ENCODE results near the gene NUCB2.
A peak's percentile ranks its signal among the peaks of the same experiment; 100 is the strongest.
"Not testable (repeated sequence)": the region's sequence is repeated elsewhere in the genome, so short reads cannot be mapped to it uniquely, and the experiment has no call there.

Gene NUCB2

DNA sequence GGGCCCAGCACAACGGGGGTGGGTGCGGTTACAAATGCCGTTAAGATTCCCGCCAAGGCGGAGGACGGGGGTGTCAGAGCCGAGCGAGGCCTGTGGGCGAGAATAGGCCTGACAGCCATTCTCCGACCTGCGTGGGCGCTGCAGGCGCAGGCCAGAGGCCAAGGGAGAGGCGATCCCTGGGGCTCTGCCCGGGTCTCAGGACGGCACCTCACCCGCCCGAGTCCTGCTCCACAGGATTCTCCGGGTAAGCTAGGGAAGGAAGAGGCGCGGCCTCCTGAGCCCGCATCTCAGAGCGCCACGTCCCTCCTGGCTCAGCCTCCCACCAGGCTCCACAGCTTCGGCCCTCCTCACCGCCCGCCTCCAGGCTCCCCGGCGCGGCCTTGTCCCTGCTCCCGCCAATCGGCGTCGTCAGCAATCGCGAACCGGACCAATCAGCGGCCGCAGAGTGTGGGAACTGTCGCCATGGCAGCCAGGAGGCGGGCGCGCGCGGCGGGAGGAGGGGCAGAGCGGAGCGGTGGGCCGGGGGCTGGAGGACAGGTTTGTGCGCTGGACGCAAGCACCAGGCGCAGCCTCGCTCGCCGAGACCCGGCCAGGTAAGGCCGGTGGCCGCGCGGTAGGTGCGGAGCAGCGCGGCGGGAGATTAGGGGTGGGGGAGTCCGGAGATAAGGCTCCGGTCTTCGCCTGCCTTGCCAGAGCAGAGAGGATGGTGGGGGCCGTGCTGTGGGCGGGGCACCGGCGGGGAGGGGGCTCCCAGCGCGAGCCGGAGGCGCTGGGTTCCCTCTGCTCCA lies at the start of gene NUCB2:
NUCB2 (plus strand) TSS at position 504 of the 788 bp plus-strand sequence. CDS start 18,585 bp downstream, outside the sequence.
- peak; percentile 93 to 94 for DNase-seq (ENCODE audit: low read depth in 2 of 2)

DNA sequence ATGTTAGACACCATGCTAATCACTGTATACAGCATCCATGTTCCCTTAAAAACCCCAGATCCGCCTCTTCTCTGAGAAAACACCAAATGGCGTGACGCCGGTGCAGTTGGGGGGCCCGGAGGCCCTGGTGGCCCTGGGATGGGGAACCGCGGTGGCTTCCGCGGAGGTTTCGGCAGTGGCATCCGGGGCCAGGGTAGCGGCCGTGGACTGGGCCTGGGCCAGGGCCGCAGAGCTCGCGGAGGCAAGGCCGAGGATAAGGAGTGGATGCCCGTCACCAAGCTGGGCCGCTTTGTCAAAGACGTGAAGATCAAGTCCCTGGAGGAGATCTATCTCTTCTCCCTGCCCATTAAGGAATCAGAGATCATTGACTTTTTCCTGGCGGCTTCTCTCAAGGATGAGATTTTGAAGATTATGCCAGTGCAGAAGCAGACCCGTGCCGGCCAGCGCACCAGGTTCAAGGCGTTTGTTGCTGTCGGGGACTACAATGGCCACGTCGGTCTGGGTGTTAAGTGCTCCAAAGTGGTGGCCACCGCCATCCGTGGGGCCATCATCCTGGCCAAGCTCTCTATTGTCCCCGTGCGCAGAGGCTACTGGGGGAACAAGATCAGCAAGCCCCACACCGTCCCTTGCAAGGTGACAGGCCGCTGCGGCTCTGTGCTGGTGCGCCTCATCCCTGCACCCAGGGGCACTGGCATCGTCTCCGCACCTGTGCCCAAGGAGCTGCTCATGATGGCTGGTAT lies 48.2 kb upstream of the NUCB2 start:
- DNase-seq (ENCODE audit: low read depth in 2 of 2): not testable (repeated sequence)

DNA sequence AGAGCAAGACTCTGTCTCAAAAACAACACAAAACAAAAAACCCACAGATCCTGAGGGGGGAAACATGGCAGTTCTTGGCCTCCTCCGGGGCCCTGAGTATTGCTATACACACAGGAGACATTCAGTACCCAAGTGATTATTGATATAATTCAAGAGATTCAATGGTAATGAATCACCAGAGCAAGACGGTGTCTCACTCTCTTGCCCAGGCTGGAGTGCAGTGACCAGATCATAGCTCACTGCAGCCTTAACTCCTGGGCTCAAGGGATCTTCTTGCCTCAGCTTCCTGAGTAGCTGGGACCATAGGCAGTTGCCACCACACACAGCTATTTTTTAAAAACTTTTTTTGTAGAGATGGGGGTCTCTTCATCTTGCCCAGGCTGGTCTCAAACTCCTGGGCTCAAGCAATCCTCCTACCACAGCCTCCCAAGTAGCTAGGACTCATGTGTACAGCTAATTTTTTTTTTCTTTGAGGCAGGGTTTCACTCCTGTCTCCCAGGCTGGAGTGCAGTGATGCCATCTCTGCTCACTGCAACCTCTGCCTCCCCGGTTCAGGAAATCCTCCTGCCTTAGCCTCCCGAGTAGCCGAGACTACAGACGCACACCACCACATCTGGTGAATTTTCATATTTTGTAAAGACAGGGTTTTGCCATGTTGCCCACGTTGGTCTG lies 46.9 kb upstream of the NUCB2 start:
- DNase-seq (ENCODE audit: low read depth in 2 of 2): no peak

DNA sequence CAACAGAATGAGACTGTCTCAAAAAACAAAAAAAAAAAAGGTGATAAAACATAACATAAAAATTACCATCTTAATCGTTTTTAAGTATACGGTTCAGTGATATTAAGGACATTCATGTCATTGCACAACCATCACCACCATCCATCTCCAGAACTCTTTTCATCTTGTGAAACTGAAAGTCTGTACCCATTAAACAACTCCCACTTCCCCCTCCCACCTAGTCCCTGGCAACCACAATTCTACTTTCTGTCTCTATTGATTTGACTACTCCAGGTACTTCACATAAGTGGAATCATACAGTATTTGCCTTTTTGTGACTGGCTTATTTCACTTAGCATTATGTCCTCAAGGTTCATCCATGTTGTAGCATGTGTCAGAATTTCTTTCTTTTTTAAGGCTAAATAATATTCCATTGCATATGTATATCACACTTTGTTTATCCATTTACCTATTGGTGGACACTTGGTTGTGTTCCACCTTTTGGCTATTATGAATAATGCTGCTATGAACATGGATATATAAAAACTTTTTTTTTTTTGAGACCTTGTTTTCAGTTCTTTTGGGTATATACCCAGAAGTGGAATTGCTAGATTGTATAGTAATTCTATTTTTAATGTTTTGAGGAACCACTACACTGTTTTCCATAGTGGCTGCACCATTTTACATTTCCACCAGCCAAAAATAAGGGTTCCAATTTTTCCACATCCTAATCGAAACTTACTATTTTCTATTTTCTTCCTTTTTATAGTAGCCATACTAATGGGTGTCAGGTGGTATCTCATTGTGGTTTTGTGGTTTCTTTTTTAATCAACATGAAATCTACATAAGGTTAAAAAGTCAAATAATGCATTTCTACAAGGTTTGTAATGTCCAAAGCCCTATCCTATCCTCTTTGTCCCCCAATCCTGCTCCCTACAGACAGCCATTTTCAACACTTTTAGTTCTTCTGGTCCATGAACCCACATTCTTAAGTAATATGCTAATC lies 45.4 kb upstream of the NUCB2 start:
- DNase-seq (ENCODE audit: low read depth in 2 of 2): peak; percentile 16 to 29

DNA sequence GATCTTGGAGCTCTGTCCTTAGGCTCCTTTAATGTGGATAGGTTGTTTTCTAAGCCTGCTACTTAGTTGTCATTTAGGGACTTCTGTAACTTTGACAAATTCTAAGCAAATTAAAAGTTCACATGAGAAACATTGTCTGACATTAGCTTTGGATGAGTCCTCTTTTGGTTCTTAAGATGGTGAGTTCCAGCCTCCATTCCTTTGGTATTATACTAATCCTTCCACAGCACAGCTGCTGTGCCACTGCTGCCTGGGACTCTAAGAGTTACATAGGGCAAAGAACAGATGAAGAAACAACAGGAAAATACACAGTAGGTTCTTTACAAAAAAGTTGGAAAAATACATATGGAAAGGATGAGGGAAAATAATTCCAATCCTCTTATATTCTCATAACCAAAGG lies 43.4 kb upstream of the NUCB2 start:
- DNase-seq (ENCODE audit: low read depth in 2 of 2): no peak

- DNase-seq (ENCODE audit: low read depth in 2 of 2): no peak
Measured at GRCh38 chr11:17238377-17238776, 38.2 kb upstream of the NUCB2 start.

DNA sequence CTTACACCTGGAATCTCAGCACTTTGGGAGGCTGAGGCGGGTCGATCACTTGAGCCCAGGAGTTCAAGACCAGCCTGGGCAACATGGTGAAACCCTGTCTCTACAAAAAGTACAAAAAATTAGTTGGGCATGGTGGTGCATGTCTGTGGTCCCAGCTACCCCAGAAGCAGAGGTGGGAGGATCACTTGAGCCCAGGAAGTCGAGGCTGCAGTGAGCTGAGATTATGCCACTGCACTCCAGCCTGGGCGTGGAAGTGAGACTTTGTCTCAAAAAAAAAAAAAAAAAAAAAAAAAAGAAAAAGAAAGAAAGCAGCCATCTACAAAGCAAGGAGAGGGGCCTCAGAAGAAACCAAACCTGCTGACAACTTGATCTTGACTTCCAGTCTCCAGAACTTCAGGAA lies 36.6 kb upstream of the NUCB2 start:
- DNase-seq (ENCODE audit: low read depth in 2 of 2): not testable (repeated sequence)

GRCh38 chr11:17240780-17241179 lies 35.8 kb upstream of the NUCB2 start:
- DNase-seq (ENCODE audit: low read depth in 2 of 2): no peak

DNA sequence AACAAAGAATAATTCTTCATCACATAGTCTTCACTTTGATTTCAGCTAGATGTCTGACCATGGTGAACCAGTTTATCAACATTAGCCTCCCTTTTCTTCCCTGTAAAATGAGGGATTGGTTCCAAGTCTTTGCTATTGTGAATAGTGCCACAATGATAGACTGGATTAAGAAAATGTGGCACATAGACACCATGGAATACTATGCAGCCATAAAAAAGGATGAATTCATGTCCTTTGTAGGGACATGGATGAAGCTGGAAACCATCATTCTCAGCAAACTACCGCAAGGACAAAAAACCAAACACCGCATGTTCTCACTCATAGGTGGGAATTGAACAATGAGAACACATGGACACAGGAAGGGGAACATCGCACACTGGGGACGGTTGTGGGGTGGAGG lies 33.6 kb upstream of the NUCB2 start:
- not testable (repeated sequence) for DNase-seq (ENCODE audit: low read depth in 2 of 2)

- no peak for DNase-seq (ENCODE audit: low read depth in 2 of 2)
Measured at GRCh38 chr11:17244046-17244445, 32.5 kb upstream of the NUCB2 start.

GRCh38 chr11:17250561-17251350 lies 25.8 kb upstream of the NUCB2 start:
- no peak for DNase-seq (ENCODE audit: low read depth in 2 of 2)

DNA sequence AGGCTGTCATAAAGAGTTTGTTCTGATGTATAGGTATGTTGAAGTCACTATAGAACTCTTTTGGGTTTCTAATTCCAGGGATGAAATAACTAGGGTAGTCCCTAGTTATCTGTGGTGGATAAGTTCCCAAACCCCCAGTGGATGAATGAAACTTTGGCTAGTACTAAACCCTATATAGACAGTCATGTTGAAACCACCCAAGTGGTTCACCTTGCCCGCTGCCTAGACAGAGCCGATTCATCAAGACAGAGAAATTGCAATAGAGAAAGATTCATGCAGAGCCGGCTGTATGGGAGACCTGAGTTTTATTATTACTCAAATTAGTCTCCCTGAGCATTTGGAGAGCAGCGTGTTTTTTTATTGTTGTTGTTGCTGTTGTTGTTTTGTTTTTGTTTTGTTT lies 23.8 kb upstream of the NUCB2 start:
- DNase-seq (ENCODE audit: low read depth in 2 of 2): no peak

DNA sequence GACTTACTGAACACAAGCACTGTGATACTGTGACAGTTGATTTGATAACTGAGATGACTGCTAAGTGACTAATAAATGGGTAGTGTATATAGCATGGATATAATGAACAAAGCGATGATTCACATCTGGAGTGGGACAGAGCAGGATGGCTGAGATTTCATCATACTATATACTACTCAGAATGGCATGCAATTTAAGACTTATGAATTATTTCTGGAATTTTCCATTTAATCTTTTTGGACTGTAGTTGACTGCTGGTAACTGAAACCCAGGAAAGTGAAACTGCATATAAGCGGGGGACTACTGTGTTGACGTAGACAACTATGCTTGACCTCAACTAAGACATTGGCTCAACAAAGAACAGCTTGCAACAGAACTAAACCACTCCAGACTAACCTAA lies 20.0 kb upstream of the NUCB2 start:
- DNase-seq (ENCODE audit: low read depth in 2 of 2): no peak

DNA sequence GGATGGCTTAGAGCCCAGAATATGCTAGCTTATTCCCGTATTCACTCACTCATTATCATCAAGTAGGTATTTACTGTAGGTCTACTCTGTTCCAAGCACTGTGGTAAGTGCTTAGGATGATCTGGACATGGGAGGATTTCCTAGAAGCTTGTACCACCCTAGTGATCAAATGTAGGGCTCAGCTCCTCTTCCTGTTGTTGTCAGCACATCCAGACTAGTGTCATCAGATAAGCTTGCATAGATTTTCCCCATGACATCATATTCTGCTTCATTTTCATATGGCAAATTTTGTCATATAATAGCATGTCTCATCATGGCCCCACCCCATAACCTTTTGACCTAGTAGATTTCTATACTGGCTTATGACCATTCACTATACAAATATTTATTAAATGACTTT lies 19.3 kb upstream of the NUCB2 start:
- no peak for DNase-seq (ENCODE audit: low read depth in 2 of 2)

- DNase-seq (ENCODE audit: low read depth in 2 of 2): no peak
Measured at GRCh38 chr11:17258670-17259069, 17.9 kb upstream of the NUCB2 start.

DNA sequence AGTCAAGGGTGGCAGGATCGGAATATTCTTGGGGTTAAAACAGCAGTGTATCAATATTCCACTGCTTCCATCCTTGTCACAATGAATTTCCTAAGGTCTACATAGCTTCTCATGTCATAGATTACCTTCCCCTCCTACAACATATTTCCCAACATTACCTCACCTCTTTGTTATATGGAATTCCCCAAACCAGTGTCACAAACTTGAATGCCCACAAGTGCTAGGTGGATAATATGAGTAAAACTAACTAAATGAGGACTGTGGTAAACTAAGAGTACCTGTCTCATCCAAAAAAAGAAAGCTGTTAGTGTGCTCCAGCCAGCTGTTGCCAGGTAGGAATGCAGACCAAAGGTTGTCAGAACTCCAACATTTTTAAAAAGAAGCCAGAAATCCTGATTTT lies 17.0 kb upstream of the NUCB2 start:
- no peak for DNase-seq (ENCODE audit: low read depth in 2 of 2)

DNA sequence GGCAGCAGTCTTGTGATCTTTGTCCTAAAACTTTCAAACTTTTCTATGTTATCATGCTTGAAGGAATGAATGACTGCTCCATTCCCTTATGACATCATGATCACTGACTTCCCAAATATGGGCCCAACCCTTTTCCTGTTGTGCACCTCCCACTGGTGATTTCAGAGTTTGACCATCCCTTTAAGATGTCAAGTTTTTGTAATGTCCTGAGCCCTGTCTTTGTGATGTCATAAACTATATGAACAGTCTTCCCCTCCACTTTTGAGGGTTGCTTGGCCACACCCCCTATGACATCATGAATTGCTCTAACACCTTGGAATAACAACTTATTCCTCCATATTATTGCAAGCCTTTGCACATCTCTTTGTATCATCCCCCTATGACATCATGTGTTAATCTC lies 16.5 kb upstream of the NUCB2 start:
- DNase-seq (ENCODE audit: low read depth in 2 of 2): no peak

- DNase-seq (ENCODE audit: low read depth in 2 of 2): no peak
Measured at GRCh38 chr11:17263769-17264168, 12.8 kb upstream of the NUCB2 start.

- DNase-seq (ENCODE audit: low read depth in 2 of 2): no peak
Measured at GRCh38 chr11:17266781-17267180, 9.8 kb upstream of the NUCB2 start.

- no peak for DNase-seq (ENCODE audit: low read depth in 2 of 2)
Measured at GRCh38 chr11:17267576-17267975, 9.0 kb upstream of the NUCB2 start.

DNA sequence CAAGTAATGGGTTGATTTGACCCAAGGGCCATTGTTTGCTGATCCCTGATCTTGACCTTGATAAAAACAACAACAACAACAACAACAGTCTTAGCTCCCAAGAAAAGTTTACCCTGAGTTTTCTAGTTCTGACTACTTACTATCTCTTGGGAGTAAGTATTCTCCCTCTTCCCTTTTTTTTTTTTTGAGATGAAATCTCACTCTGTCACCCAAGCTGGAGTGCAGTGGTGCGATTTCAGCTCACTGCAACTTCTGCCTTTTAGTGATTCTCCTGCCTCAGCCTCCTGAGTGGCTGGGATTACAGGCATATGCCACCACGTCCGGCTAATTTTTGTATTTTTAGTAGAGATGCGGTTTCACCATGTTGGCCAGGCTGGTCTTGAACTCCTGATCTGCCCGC lies 8.0 kb upstream of the NUCB2 start:
- not testable (repeated sequence) for DNase-seq (ENCODE audit: low read depth in 2 of 2)
